A549 treated with CpdA at 1 μM for 4 hours (cell line): ENCODE data around the gene CLCA1. TPM values are rescaled to one million over a fixed set of nuclear protein-coding genes. Genes with fewer than 3 reads are reported as not detected.

Experiments
- total RNA-seq: library from RNA; stranded (reverse); fragments of 200-300 nt; extraction: Qiagen RNA extraction; gene quantifications from 5 replicates; pipeline ENCODE4 v1.2.3, GENCODE V29; 2022; ENCODE audit warnings: low read depth

Gene CLCA1, protein sequence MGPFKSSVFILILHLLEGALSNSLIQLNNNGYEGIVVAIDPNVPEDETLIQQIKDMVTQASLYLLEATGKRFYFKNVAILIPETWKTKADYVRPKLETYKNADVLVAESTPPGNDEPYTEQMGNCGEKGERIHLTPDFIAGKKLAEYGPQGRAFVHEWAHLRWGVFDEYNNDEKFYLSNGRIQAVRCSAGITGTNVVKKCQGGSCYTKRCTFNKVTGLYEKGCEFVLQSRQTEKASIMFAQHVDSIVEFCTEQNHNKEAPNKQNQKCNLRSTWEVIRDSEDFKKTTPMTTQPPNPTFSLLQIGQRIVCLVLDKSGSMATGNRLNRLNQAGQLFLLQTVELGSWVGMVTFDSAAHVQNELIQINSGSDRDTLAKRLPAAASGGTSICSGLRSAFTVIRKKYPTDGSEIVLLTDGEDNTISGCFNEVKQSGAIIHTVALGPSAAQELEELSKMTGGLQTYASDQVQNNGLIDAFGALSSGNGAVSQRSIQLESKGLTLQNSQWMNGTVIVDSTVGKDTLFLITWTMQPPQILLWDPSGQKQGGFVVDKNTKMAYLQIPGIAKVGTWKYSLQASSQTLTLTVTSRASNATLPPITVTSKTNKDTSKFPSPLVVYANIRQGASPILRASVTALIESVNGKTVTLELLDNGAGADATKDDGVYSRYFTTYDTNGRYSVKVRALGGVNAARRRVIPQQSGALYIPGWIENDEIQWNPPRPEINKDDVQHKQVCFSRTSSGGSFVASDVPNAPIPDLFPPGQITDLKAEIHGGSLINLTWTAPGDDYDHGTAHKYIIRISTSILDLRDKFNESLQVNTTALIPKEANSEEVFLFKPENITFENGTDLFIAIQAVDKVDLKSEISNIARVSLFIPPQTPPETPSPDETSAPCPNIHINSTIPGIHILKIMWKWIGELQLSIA
- total RNA-seq = not detected in 5 replicates

DNA sequence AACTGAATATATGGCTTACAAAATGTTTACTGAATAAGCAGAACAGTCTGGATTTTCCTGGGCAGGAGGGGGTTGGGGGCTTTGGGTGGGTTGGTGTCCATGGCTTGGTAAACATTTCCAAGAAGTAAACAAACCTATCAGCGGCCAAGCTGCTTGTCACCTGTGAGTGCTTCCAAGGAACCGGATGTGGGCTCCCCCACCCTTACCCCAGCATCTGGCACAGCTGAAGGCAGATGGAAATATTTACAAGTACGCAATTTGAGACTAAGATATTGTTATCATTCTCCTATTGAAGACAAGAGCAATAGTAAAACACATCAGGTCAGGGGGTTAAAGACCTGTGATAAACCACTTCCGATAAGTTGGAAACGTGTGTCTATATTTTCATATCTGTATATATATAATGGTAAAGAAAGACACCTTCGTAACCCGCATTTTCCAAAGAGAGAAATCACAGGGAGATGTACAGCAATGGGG is at the start of gene CLCA1:
Gene CLCA1, plus strand, starts transcription at position 427 of the 477 bp plus-strand sequence. Its CDS starts 45 bp downstream, at position 472.

DNA sequence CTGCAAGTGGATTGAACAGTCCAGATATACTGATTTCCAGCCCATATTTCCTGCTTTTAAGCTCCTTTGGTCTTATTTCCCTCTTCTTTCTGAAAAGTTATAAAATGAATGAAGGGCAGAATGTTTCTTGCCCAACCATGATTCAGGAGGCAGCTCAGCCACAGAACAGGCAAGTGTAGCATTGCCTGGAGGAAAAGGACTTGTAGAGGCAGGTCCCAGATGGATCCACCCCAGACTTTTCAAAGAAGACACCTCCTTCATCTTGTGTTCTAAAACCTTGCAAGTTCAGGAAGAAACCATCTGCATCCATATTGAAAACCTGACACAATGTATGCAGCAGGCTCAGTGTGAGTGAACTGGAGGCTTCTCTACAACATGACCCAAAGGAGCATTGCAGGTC is 44.9 kb upstream of the CLCA1 start, which contains the start of gene CLCA2:
Gene CLCA2, plus strand, starts transcription at position 299 of the 400 bp plus-strand sequence. Its CDS starts 77 bp downstream, at position 376.

DNA sequence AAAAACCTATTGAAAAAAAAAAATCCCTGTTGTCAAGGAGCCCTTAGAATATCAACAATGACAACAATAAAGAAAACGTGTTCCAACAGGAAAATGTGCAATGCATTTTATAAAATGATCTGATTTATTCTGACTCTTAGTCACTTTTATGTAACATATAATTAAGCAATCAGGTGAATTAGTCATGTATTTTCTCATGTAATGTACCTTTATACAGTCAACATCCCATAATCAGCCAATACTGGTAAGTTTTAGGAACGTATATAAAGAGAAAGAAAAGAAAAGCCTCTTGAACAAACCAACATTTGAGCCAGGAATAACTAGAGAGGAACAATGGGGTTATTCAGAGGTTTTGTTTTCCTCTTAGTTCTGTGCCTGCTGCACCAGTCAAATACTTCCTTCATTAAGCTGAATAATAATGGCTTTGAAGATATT is 78.1 kb downstream of the CLCA1 start, which contains the start of gene CLCA4:
Gene CLCA4, plus strand, starts transcription at position 292 of the 435 bp plus-strand sequence. Its CDS starts 42 bp downstream, at position 334.

Other genes with a start within 250 kb of the CLCA1 start
- 9.0 to 12.8 TPM (median 9.6 TPM) in 5 replicates for gene ODF2L, start 72.6 kb upstream of the CLCA1 start, total RNA-seq
- gene CLCA2, start 44.8 kb upstream of the CLCA1 start, total RNA-seq = not detected in 5 replicates
- not detected in 5 replicates for gene CLCA4, start 78.2 kb downstream of the CLCA1 start, total RNA-seq
- 33.7 to 36.6 TPM (median 36.0 TPM) in 5 replicates for gene SH3GLB1, start 235.6 kb downstream of the CLCA1 start, total RNA-seq